Esophagus muscularis mucosa (tissue), 4 donors: Measurements from ENCODE around the gene FAM209B.

Source experiments
- EP300 ChIP-seq: sonication (generic); formaldehyde crosslinking; IDR thresholded peaks from one replicate; pipeline ENCODE4 v1.6.1; 2017; ENCODE audit warnings: antibody characterized with exemption
- POLR2A ChIP-seq: fragments of 450-650 bp; IDR thresholded peaks from one replicate; pipeline ENCODE4 v1.6.1; 2017; ENCODE audit warnings: antibody characterized with exemption, moderate library complexity, mild to moderate bottlenecking, low read depth
- POLR2AphosphoS5 ChIP-seq, 2 donors: sonication (generic); formaldehyde crosslinking; IDR thresholded peaks; one replicate each; pipeline ENCODE4 v1.6.1; 2017; ENCODE audit warnings: antibody characterized with exemption in 2 of 2
- TF ChIP-seq, protein P1 (sequence below), 3 experiments: fragments of 200-600 bp in 2 of 3; fragments of 450-650 bp in 1 of 3; sonication (generic) in 2 of 3; IDR thresholded peaks; one replicate each; pipeline ENCODE4 v1.5.1; 2017 to 2019; ENCODE audit warnings: antibody characterized with exemption in 3 of 3, mild to moderate bottlenecking in 2 of 3, moderate library complexity in 1 of 3

DNA sequence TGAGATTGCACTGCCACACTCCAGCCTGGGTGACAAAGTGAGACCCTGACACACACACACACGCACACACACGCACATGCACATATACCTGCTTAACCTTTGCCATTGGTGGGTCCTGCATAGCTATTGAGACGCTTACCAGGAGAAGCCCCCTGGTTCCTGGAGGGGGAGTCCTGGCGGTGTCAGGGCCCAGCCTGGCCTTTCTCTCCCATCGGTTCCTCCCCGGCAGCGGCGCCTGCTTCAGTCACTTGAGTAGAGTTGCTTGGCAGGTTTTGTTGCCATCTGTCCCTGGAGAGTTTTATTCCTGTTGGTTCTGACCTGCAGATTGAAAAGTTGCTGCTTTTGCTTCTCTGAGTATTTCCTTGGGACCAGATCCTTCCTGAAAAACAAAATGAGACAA, 29.1 kb upstream of the FAM209B start:
- TF ChIP-seq, protein P1, sequence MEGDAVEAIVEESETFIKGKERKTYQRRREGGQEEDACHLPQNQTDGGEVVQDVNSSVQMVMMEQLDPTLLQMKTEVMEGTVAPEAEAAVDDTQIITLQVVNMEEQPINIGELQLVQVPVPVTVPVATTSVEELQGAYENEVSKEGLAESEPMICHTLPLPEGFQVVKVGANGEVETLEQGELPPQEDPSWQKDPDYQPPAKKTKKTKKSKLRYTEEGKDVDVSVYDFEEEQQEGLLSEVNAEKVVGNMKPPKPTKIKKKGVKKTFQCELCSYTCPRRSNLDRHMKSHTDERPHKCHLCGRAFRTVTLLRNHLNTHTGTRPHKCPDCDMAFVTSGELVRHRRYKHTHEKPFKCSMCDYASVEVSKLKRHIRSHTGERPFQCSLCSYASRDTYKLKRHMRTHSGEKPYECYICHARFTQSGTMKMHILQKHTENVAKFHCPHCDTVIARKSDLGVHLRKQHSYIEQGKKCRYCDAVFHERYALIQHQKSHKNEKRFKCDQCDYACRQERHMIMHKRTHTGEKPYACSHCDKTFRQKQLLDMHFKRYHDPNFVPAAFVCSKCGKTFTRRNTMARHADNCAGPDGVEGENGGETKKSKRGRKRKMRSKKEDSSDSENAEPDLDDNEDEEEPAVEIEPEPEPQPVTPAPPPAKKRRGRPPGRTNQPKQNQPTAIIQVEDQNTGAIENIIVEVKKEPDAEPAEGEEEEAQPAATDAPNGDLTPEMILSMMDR (IDR thresholded peaks at IDR 0.05) = no peak
- TF ChIP-seq EP300 (no peak), POLR2AphosphoS5 (IDR thresholded peaks at IDR 0.05) (no peak), POLR2A (no peak)
